ENCODE data around the gene KCTD15. TPM values are rescaled to one million over a fixed set of nuclear protein-coding genes. Genes with fewer than 3 reads are reported as not detected.

The KCTD15 gene
- total RNA-seq, 1 donor from 2014 or later = 61.3 TPM

- DNase-seq (ENCODE audit: low spot score, unreplicated experiment) = no peak
- Mint-ChIP-seq H3K27ac (no peak overlapping the region), H3K9me3 (ENCODE audit: low read depth) (no peaks in the 10 kb centered on the region), H3K4me3 (ENCODE audit: low read depth) (no peak overlapping the region), H3K36me3 (ENCODE audit: insufficient read depth) (no peaks in the 10 kb centered on the region), H3K27me3 (peaks cover 29% of the 10 kb centered on the region), H3K4me1 (ENCODE audit: low read depth) (no peaks in the 10 kb centered on the region)
- no peak for TF ChIP-seq CTCF (IDR thresholded peaks at IDR 0.05; ENCODE audit: unreplicated experiment)
Measured at GRCh38 chr19:33788676-33789075, 8.0 kb upstream of the KCTD15 start.

- Mint-ChIP-seq H3K9me3 (ENCODE audit: low read depth) (no peaks in the 10 kb centered on the region), H3K4me1 (ENCODE audit: low read depth) (no peaks in the 10 kb centered on the region), H3K27me3 (peaks cover 29% of the 10 kb centered on the region), H3K4me3 (ENCODE audit: low read depth) (no peak overlapping the region), H3K27ac (no peak overlapping the region), H3K36me3 (ENCODE audit: insufficient read depth) (no peaks in the 10 kb centered on the region)
- no peak for DNase-seq (ENCODE audit: low spot score, unreplicated experiment)
- TF ChIP-seq CTCF (IDR thresholded peaks at IDR 0.05; ENCODE audit: unreplicated experiment) = no peak
Measured at GRCh38 chr19:33789344-33789743, 7.3 kb upstream of the KCTD15 start.

- no peak for TF ChIP-seq CTCF (IDR thresholded peaks at IDR 0.05; ENCODE audit: unreplicated experiment)
- Mint-ChIP-seq H3K4me3 (ENCODE audit: low read depth) (peak overlapping the region; percentile 80), H3K9me3 (ENCODE audit: low read depth) (no peaks in the 10 kb centered on the region), H3K27me3 (peaks cover 11% of the 10 kb centered on the region), H3K27ac (peak overlapping the region; percentile 93), H3K36me3 (ENCODE audit: insufficient read depth) (peaks cover under 1% of the 10 kb centered on the region), H3K4me1 (ENCODE audit: low read depth) (peaks cover 6% of the 10 kb centered on the region)
- DNase-seq (ENCODE audit: low spot score, unreplicated experiment) = no peak
Measured at GRCh38 chr19:33794683-33795369, 1.8 kb upstream of the KCTD15 start.

GRCh38 chr19:33795370-33796163, 1.1 kb upstream of the KCTD15 start:
- Mint-ChIP-seq H3K4me1 (ENCODE audit: low read depth) (peaks cover 6% of the 10 kb centered on the region), H3K36me3 (ENCODE audit: insufficient read depth) (peaks cover 3% of the 10 kb centered on the region), H3K27ac (peak overlapping the region; percentile 93), H3K9me3 (ENCODE audit: low read depth) (no peaks in the 10 kb centered on the region), H3K4me3 (ENCODE audit: low read depth) (peak overlapping the region; percentile 88), H3K27me3 (peaks cover 11% of the 10 kb centered on the region)
- peak; percentile 88 for DNase-seq (ENCODE audit: low spot score, unreplicated experiment)
- peak; percentile 94 for TF ChIP-seq CTCF (IDR thresholded peaks at IDR 0.05; ENCODE audit: unreplicated experiment)

GRCh38 chr19:33797802-33798671, 1.4 kb downstream of the KCTD15 start:
- H3K4me1 Mint-ChIP-seq (ENCODE audit: low read depth) = peaks cover 6% of the 10 kb centered on the region
- DNase-seq (ENCODE audit: low spot score, unreplicated experiment) = no peak
- peak overlapping the region; percentile 88 for H3K4me3 Mint-ChIP-seq (ENCODE audit: low read depth)
- no peak for TF ChIP-seq CTCF (IDR thresholded peaks at IDR 0.05; ENCODE audit: unreplicated experiment)
- H3K9me3 Mint-ChIP-seq (ENCODE audit: low read depth) = no peaks in the 10 kb centered on the region
- peak overlapping the region; percentile 94 for H3K27ac Mint-ChIP-seq
- H3K27me3 Mint-ChIP-seq = peaks cover 5% of the 10 kb centered on the region
- H3K36me3 Mint-ChIP-seq (ENCODE audit: insufficient read depth) = peaks cover 8% of the 10 kb centered on the region

All from progenitor cell of endocrine pancreas (in vitro differentiated cells).